Mucosa of descending colon (tissue), 3 donors: ENCODE data around the gene TMEM272. TPM values are rescaled to one million over a fixed set of nuclear protein-coding genes. Genes with fewer than 3 reads are reported as not detected.
A peak's percentile ranks its signal among the peaks of the same experiment; 100 is the strongest.

ENCODE experiments used
- ATAC-seq: fragments of 200-7000 bp; cut with Tn5 transposase; one replicate; pipeline ENCODE4 v1.9.1; 2020; ENCODE audit warnings: mild to moderate bottlenecking, moderate library complexity
- DNase-seq, 3 donors: peaks; one replicate each; pipeline ENCODE4 v3.0.0-alpha.2; 2020
- H3K36me3 ChIP-seq: fragments of 200-600 bp; one replicate; pipeline ENCODE4 v1.8.0; 2021; ENCODE audit warnings: low read depth, mild to moderate bottlenecking
- H3K4me1 ChIP-seq: fragments of 200-600 bp; one replicate; pipeline ENCODE4 v1.8.0; 2021; ENCODE audit warnings: low read depth, mild to moderate bottlenecking
- H3K4me3 ChIP-seq: fragments of 200-600 bp; one replicate; pipeline ENCODE4 v1.8.0; 2021; ENCODE audit warnings: mild to moderate bottlenecking
- H3K9me3 ChIP-seq: fragments of 200-600 bp; one replicate; pipeline ENCODE4 v1.8.0; 2021; ENCODE audit warnings: mild to moderate bottlenecking
- CTCF ChIP-seq: fragments of 200-600 bp; IDR thresholded peaks from one replicate; pipeline ENCODE4 v1.8.0; 2022; ENCODE audit warnings: antibody characterized with exemption, mild to moderate bottlenecking
- intact Hi-C, 2 donors: fragments of 100-400 bp; cut with DNase I in 1 of 2; cut with micrococcal nuclease in 1 of 2; formaldehyde crosslinking; loops; one replicate each; pipeline versions ENCODE4 v1.11.0 to v1.11.1; 2022; cut with DNase I, micrococcal nuclease
- total RNA-seq, 3 donors: library from RNA; stranded (reverse); fragmentation: NEBNext Ultra II Directional in 2 of 3; extraction: Animal tissue kit (Norgen Biotek cat#: 25700) in 2 of 3; gene quantifications; one replicate each; pipeline versions ENCODE4 v1.2.1 to v1.2.4, GENCODE V29; 2021 to 2023
- donor health status: DM: no; HTN: no; CAD: no; lungs with moderate emphysema.
- donor health status: DM: no; HTN: no; CAD: no.
- donor health status: DM: no; HTN: yes; CAD: no.

Gene TMEM272
- total RNA-seq, 3 donors from 2014 or later = 0.07 to 0.35 (median 0.29) TPM

DNA sequence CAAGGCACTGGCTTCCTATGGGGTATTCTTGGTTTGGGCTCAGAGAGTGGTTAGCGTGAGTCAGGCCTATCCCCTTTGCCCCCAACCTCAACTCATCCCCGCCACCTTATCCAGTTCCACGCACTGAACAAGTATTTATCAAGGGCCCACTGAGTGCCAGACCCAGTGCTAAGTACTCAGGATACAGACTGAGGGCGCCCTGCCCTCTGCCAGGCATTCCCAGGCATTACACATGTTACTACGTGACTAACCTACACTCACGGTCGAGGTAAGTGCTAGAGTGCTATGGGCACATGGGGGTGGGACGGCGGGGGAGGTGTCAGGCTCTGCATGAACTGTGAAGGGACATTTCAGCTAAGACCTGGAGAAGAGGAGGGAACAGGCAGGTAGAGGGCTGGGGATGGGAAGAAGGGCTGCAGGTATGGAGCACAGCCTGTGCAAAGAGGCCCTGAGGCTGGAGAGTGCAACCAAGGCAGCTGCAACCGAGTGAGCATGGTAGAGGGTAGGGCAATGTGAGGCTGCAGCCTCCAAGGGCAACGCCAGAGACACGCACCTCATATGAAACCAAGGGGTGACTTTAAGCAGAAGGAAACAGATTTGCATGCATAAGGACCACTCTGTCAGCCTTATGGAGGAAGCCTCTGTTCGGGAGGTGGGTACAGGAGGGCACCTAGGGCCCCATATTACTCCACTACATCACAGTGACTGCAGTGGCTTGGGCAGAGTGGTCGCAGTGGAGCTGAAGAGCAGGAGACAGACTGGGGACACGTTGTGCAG, 63.5 kb downstream of the TMEM272 start:
- intact Hi-C loops = no loop called here
- no peak for TF ChIP-seq CTCF
- ATAC-seq = peak; percentile 54
- Histone ChIP-seq H3K9me3 (no peaks in the 10 kb centered on the region), H3K36me3 (no peaks in the 10 kb centered on the region), H3K4me1 (peaks cover 4% of the 10 kb centered on the region), H3K4me3 (no peak overlapping the region)
- no peak for DNase-seq

DNA sequence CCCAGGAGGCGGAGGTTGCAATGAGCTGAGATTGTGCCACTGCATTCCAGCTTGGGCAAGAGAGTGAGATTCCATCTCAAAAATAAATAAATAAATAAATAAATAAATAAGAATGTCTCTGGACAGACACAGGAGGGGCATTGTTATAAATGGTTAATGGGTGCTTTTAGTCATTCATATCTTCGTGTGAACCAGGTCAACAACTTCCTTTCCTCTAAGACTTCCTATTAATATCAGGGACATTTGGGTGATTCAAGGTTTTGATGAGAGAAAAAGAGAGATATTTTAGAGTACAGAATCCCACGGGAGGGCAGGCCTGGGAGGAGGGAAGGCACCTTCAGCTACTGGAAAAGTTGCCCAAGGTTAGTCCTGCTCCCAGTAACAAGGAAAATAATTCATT, 64.9 kb downstream of the TMEM272 start:
- TF ChIP-seq CTCF = no peak
- H3K9me3 ChIP-seq = no peaks in the 10 kb centered on the region
- intact Hi-C loops = no loop called here
- no peak for DNase-seq
- no peaks in the 10 kb centered on the region for H3K36me3 ChIP-seq
- H3K4me1 ChIP-seq = peaks cover 4% of the 10 kb centered on the region
- no peak for ATAC-seq
- no peak overlapping the region for H3K4me3 ChIP-seq

DNA sequence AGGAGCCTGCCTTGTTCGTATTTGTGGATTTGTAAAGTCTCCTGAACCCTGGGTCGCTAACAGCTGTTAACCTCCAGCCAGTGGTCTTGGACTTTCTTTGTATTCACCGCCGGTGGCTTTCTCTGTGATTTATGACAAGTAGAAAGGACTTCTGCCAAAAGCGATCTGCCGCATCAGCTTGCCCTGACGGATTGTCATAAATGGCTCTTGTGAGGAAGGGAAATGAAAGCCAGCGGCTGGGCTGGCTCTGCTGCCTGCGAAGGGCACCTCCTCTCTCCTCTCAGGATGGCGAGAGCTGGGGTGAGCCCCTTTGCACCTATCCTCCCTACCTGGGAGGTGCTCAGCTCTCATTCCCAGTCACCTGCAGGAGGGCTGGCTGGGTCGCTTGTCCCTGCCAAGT, 66.6 kb downstream of the TMEM272 start:
- no peak overlapping the region for H3K4me3 ChIP-seq
- no peak for DNase-seq
- TF ChIP-seq CTCF = no peak
- no peaks in the 10 kb centered on the region for H3K9me3 ChIP-seq
- H3K36me3 ChIP-seq = no peaks in the 10 kb centered on the region
- intact Hi-C loops = no loop called here
- no peaks in the 10 kb centered on the region for H3K4me1 ChIP-seq
- ATAC-seq = no peak

DNA sequence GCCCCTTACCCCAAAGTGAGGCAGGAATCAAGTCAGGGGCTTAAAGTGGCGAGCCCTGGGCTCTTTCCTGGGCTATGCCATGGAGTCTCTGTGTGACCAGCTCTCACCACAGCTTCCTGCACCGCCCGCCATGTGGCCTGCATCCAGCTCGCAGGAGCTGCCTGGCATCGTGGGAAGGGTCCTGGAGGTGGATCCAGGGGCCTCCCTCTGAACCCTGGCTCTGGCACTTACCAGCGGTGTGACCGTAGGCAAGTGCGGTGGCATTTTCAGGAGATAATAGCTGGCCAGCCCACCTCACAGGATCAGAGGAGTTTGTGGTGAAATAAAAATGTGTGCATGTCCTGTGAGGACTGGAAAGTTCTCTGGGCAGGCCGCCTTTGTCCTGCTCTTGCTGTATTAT, 67.1 kb downstream of the TMEM272 start:
- intact Hi-C loops = no loop called here
- TF ChIP-seq CTCF = no peak
- DNase-seq (no peak), ATAC-seq (no peak)
- no peaks in the 10 kb centered on the region for H3K4me1 ChIP-seq
- no peaks in the 10 kb centered on the region for H3K9me3 ChIP-seq
- H3K36me3 ChIP-seq = no peaks in the 10 kb centered on the region
- no peak overlapping the region for H3K4me3 ChIP-seq

GRCh38 chr13:51776179-51776578, 68.8 kb downstream of the TMEM272 start:
- Histone ChIP-seq H3K36me3 (no peaks in the 10 kb centered on the region), H3K4me3 (no peak overlapping the region), H3K4me1 (no peaks in the 10 kb centered on the region), H3K9me3 (no peaks in the 10 kb centered on the region)
- ATAC-seq = no peak
- no peak for DNase-seq
- no peak for TF ChIP-seq CTCF
- intact Hi-C loops = no loop called here

- no peaks in the 10 kb centered on the region for H3K4me1 ChIP-seq
- no peak for ATAC-seq
- no peaks in the 10 kb centered on the region for H3K36me3 ChIP-seq
- no peak overlapping the region for H3K4me3 ChIP-seq
- TF ChIP-seq CTCF = no peak
- intact Hi-C loops = no loop called here
- no peak for DNase-seq
- no peaks in the 10 kb centered on the region for H3K9me3 ChIP-seq
Measured at GRCh38 chr13:51773515-51773914, 71.5 kb downstream of the TMEM272 start.
